Choroid plexus epithelial cell (primary cell): ENCODE data around the gene PRSS33.

Source experiments
- DNase-seq: peaks from one replicate; pipeline ENCODE4 v3.0.0-alpha.2; 2010; ENCODE audit warnings: low read depth
- H3K4me3 ChIP-seq: 2 replicates; pipeline ENCODE4 v1.5.1; 2011; ENCODE audit warnings: low read depth, mild to moderate bottlenecking, control low read depth, low read length, moderate library complexity
- TF ChIP-seq, protein P1 (sequence below): conservative IDR thresholded peaks from 2 replicates; pipeline ENCODE4 v1.5.1; 2011; ENCODE audit warnings: low read depth, mild to moderate bottlenecking, control low read depth, inconsistent platforms, low read length, moderate library complexity

The PRSS33 gene

DNA sequence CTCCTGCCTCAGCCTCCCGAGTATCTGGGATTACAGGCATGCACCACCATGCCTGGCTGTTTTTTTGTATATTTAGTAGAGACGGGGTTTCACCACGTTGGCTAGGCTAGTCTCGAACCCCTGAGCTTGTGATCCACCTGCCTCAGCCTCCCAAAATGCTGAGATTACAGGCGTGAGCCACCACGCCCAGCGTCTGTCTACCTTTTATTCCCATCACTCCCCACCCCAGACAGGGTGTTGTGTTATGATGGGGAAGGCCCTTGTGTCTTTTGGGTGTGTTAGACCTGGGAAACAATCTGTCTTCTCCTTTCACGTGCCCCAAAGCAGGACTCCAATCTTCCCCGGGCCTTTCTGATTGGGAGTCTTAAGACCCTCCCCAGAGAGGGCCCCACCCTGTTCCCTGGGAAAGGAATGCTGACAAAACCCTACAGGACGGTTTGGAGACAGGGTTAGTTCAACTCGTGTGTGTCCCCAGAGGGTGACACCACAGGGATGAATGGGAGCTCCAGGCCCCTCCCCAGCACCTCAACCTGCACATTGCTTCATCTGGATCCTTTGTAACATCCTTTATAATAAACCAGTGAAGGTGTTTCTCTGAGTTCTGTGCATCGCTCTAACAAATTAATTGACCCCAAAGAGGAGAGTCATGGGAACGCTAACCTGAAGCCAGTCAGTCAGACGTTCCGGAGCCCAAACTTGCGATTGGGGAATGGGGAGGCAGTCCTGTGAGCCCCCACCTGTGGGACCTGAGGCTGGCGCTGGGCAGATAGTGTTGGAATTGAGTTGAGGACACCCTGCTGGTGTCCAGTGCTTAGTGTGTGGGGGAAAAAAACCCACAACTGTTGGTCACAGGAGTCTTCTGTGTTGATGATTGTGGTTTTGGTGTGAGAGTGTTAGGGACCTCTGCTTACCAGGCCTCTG is 7.1 kb downstream of the PRSS33 start:
- no peak for DNase-seq
- H3K4me3 ChIP-seq = no peak overlapping the region
- TF ChIP-seq, protein P1, sequence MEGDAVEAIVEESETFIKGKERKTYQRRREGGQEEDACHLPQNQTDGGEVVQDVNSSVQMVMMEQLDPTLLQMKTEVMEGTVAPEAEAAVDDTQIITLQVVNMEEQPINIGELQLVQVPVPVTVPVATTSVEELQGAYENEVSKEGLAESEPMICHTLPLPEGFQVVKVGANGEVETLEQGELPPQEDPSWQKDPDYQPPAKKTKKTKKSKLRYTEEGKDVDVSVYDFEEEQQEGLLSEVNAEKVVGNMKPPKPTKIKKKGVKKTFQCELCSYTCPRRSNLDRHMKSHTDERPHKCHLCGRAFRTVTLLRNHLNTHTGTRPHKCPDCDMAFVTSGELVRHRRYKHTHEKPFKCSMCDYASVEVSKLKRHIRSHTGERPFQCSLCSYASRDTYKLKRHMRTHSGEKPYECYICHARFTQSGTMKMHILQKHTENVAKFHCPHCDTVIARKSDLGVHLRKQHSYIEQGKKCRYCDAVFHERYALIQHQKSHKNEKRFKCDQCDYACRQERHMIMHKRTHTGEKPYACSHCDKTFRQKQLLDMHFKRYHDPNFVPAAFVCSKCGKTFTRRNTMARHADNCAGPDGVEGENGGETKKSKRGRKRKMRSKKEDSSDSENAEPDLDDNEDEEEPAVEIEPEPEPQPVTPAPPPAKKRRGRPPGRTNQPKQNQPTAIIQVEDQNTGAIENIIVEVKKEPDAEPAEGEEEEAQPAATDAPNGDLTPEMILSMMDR = no peak

GRCh38 chr16:2779151-2779920 is 8.0 kb downstream of the PRSS33 start:
- no peak for DNase-seq
- TF ChIP-seq, protein P1 = no peak
- H3K4me3 ChIP-seq = no peak overlapping the region

GRCh38 chr16:2778630-2778958 is 8.8 kb downstream of the PRSS33 start:
- no peak for DNase-seq
- no peak overlapping the region for H3K4me3 ChIP-seq
- TF ChIP-seq, protein P1 = no peak

GRCh38 chr16:2777903-2778629 is 9.3 kb downstream of the PRSS33 start:
- H3K4me3 ChIP-seq = peak overlapping the region; percentile 99
- TF ChIP-seq, protein P1 = no peak
- no peak for DNase-seq

- DNase-seq = peak; percentile 82
- TF ChIP-seq, protein P1 = no peak
- H3K4me3 ChIP-seq = peak within 1 kb of the TSS; percentile 99
These were observed 10.0 kb downstream of the PRSS33 start, which contains the start of gene ELOB for GRCh38 chr16:2777231-2777902. TSS of gene ELOB (minus strand) at chr16:2777280. CDS start at chr16:2777239, 41 bp downstream.

GRCh38 chr16:2776500-2777139 is 10.7 kb downstream of the PRSS33 start:
- DNase-seq = no peak
- peak overlapping the region; percentile 99 for H3K4me3 ChIP-seq
- TF ChIP-seq, protein P1 = no peak
